Trophoblast cell (in vitro differentiated cells and primary cell): Measurements from ENCODE around the gene SGMS1.
"Not testable (repeated sequence)": the region's sequence is repeated elsewhere in the genome, so short reads cannot be mapped to it uniquely, and the experiment has no call there.

Experiments used
- DNase-seq, 2 donors: peaks; one replicate each; pipeline ENCODE4 v3.0.0-alpha.2; 2016
- H2AFZ ChIP-seq: 2 replicates; pipeline ENCODE4 v1.6.1; 2013; ENCODE audit warnings: low read length, moderate library complexity, mild to moderate bottlenecking; ENCODE audit not compliant: insufficient read depth, poor library complexity
- H2AK5ac ChIP-seq: 2 replicates; pipeline ENCODE4 v1.6.1; 2013; ENCODE audit warnings: mild to moderate bottlenecking, low read length
- H2BK120ac ChIP-seq: 2 replicates; pipeline ENCODE4 v1.6.1; 2013; ENCODE audit warnings: low read length, mild to moderate bottlenecking, moderate library complexity; ENCODE audit not compliant: insufficient read depth, poor library complexity
- H2BK12ac ChIP-seq: 2 replicates; pipeline ENCODE4 v1.6.1; 2013; ENCODE audit warnings: mild to moderate bottlenecking, low read length, moderate library complexity
- H2BK5ac ChIP-seq: 2 replicates; pipeline ENCODE4 v1.6.1; 2013; ENCODE audit warnings: low read length, low read depth, moderate library complexity, mild to moderate bottlenecking; ENCODE audit not compliant: poor library complexity
- H3K14ac ChIP-seq: 2 replicates; pipeline ENCODE4 v1.6.1; 2013; ENCODE audit warnings: mild to moderate bottlenecking, low read length
- H3K18ac ChIP-seq: 2 replicates; pipeline ENCODE4 v1.6.1; 2013; ENCODE audit warnings: mild to moderate bottlenecking, low read length
- H3K23ac ChIP-seq: 2 replicates; pipeline ENCODE4 v1.6.1; 2013; ENCODE audit warnings: low read length
- H3K27ac ChIP-seq: 2 replicates; pipeline ENCODE4 v1.5.1; 2013; ENCODE audit warnings: low read depth, mild to moderate bottlenecking, inconsistent platforms, low read length, moderate library complexity
- H3K27me3 ChIP-seq: 2 replicates; pipeline ENCODE4 v1.6.1; 2013; ENCODE audit warnings: inconsistent platforms, mild to moderate bottlenecking, low read length, moderate library complexity; ENCODE audit not compliant: insufficient read depth
- H3K36me3 ChIP-seq, 2 experiments: 1 replicate in 1 of 2; 2 replicates in 1 of 2; pipeline ENCODE4 v1.6.1; 2013; ENCODE audit warnings: low read length in 2 of 2, mild to moderate bottlenecking in 2 of 2, moderate library complexity in 1 of 2; ENCODE audit not compliant: insufficient read depth in 2 of 2, control insufficient read depth in 1 of 2
- H3K4ac ChIP-seq: 2 replicates; pipeline ENCODE4 v1.6.1; 2013; ENCODE audit warnings: low read depth, mild to moderate bottlenecking, low read length, moderate library complexity
- H3K4me1 ChIP-seq, 2 experiments: 1 replicate in 1 of 2; 2 replicates in 1 of 2; pipeline ENCODE4 v1.6.1; 2013; ENCODE audit warnings: low read length in 2 of 2, mild to moderate bottlenecking in 2 of 2, moderate library complexity in 1 of 2; ENCODE audit not compliant: insufficient read depth in 2 of 2, control insufficient read depth in 1 of 2
- H3K4me2 ChIP-seq: 2 replicates; pipeline ENCODE4 v1.6.1; 2013; ENCODE audit warnings: inconsistent platforms, mild to moderate bottlenecking, low read length, moderate library complexity
- H3K4me3 ChIP-seq: 2 replicates; pipeline ENCODE4 v1.5.1; 2013; ENCODE audit warnings: mild to moderate bottlenecking, low read depth, low read length, inconsistent platforms
- H3K79me1 ChIP-seq: one replicate; pipeline ENCODE4 v1.6.1; 2013; ENCODE audit warnings: low read length
- H3K79me2 ChIP-seq: 2 replicates; pipeline ENCODE4 v1.6.1; 2013; ENCODE audit warnings: low read length, mild to moderate bottlenecking; ENCODE audit not compliant: control insufficient read depth, insufficient read depth, poor library complexity
- H3K9ac ChIP-seq: 2 replicates; pipeline ENCODE4 v1.6.1; 2013; ENCODE audit warnings: mild to moderate bottlenecking, low read length
- H3K9me3 ChIP-seq: 2 replicates; pipeline ENCODE4 v1.6.1; 2013; ENCODE audit warnings: low read depth, mild to moderate bottlenecking, control low read depth, inconsistent platforms, low read length; ENCODE audit not compliant: insufficient read depth
- H4K12ac ChIP-seq: 2 replicates; pipeline ENCODE4 v1.6.1; 2013; ENCODE audit warnings: low read depth, mild to moderate bottlenecking, low read length, moderate library complexity
- H4K8ac ChIP-seq: 2 replicates; pipeline ENCODE4 v1.6.1; 2013; ENCODE audit warnings: low read depth, mild to moderate bottlenecking, low read length, moderate library complexity
- H4K91ac ChIP-seq: one replicate; pipeline ENCODE4 v1.6.1; 2013; ENCODE audit warnings: low read depth, mild to moderate bottlenecking, low read length, moderate library complexity
- WGBS: extraction: QIAGEN DNeasy Blood & Tissue Kit; methylation state at CpG from one replicate; pipeline ENCODE4 v1.1.7; 2013; ENCODE audit warnings: missing lambda C conversion rate; ENCODE audit not compliant: insufficient read length, insufficient coverage; ENCODE audit errors: extremely low coverage; 5-methylcytosine and 5-hydroxymethylcytosine counted together

Gene SGMS1

DNA sequence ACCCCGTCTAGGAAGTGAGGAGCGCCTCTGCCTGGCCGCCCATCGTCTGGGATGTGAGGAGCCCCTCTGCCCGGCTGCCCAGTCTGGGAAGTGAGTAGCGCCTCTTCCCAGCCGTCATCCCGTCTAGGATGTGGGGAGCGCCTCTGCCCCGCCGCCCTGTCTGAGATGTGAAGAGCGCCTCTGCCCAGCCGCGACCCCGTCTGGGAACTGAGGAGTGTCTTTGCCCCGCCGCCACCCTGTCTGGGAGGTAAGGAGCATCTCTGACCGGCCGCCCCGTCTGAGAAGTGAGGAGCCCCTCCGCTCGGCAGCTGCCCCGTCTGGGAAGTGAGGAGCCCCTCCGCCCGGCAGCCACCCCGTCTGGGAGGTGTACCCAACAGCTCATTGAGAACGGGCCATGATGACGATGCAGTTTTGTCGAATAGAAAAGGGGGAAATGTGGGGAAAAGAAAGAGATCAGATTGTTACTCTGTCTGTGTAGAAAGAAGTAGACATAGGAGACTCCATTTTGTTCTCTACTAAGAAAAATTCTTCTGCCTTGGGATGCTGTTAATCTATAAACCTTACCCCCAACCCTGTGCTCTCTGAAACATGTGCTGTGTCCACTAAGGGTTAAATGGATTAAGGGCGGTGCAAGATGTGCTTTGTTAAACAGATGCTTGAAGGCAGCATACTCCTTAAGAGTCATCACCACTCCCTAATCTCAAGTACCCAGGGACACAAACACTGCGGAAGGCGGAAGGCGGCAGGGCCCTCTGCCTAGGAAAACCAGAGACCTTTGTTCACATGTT, 267.9 kb downstream of the SGMS1 start:
- H3K36me3 ChIP-seq, H4K12ac ChIP-seq, H3K4me1 ChIP-seq, H2BK12ac ChIP-seq, H3K9me3 ChIP-seq, H3K79me2 ChIP-seq, H3K4ac ChIP-seq, H4K8ac ChIP-seq, H3K14ac ChIP-seq, H4K91ac ChIP-seq, H3K23ac ChIP-seq, H3K79me1 ChIP-seq, H3K18ac ChIP-seq, H2AK5ac ChIP-seq, H2BK5ac ChIP-seq, H3K4me2 ChIP-seq, H3K9ac ChIP-seq, H3K27me3 ChIP-seq, DNase-seq, H2AFZ ChIP-seq, H3K4me3 ChIP-seq, H2BK120ac ChIP-seq, H3K27ac ChIP-seq: not testable (repeated sequence)
- no CpG with 5 or more reads among the region's 33 CpGs for WGBS

GRCh38 chr10:50351483-50352146, 272.1 kb downstream of the SGMS1 start:
- Histone ChIP-seq H2BK12ac (no peak overlapping the region), H4K12ac (no peak overlapping the region), H3K27me3 (no peaks in the 10 kb centered on the region), H3K23ac (no peak overlapping the region), H4K8ac (no peak overlapping the region), H3K79me2 (no peaks in the 10 kb centered on the region), H2AK5ac (no peak overlapping the region), H3K4me3 (no peak overlapping the region), H3K79me1 (no peaks in the 10 kb centered on the region), H3K9me3 (peaks cover 2% of the 10 kb centered on the region), H3K9ac (no peak overlapping the region), H2BK5ac (no peak overlapping the region), H3K27ac (no peak overlapping the region), H3K36me3 (no peaks in the 10 kb centered on the region), H3K18ac (no peak overlapping the region), H2AFZ (no peak overlapping the region), H4K91ac (no peak overlapping the region), H2BK120ac (no peak overlapping the region), H3K4ac (no peak overlapping the region), H3K4me2 (no peak overlapping the region), H3K4me1 (no peaks in the 10 kb centered on the region), H3K14ac (no peak overlapping the region)
- no CpG with 5 or more reads among the region's 7 CpGs for whole genome bisulfite sequencing
- DNase-seq: no peak

DNA sequence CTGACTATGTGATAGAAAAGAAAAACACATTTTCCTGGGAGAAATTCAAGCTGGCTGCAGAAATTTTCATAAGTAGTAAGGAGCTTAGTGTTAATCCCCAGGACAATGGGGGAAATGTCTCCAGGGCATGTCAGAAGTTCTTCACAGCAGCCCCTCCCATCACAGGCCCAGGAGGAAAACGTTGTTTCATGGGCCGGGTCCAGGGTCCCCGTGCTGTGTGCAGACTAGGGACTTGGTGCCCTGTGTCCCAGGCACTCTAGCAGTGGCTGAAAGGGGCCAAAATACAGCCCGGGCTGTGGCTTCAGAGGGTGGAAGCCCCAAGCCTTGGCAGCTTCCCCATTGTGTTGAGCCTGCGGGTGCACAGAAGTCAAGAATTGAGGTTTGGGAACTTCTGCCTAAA, 273.4 kb downstream of the SGMS1 start:
- no peak overlapping the region for H3K4me3 ChIP-seq
- no peaks in the 10 kb centered on the region for H3K27me3 ChIP-seq
- H3K27ac ChIP-seq: no peak overlapping the region
- H2BK5ac ChIP-seq: no peak overlapping the region
- no peak for DNase-seq
- H2BK12ac ChIP-seq: no peak overlapping the region
- H2AFZ ChIP-seq: no peak overlapping the region
- H3K18ac ChIP-seq: no peak overlapping the region
- no peaks in the 10 kb centered on the region for H3K79me1 ChIP-seq
- no peaks in the 10 kb centered on the region for H3K79me2 ChIP-seq
- H3K9me3 ChIP-seq: peaks cover 2% of the 10 kb centered on the region
- H3K4me2 ChIP-seq: no peak overlapping the region
- H3K36me3 ChIP-seq: no peaks in the 10 kb centered on the region
- no peak overlapping the region for H4K91ac ChIP-seq
- WGBS: no CpG with 5 or more reads among the region's 5 CpGs
- no peaks in the 10 kb centered on the region for H3K4me1 ChIP-seq
- H4K8ac ChIP-seq: no peak overlapping the region
- peak overlapping the region; percentile 62 for H4K12ac ChIP-seq
- H3K23ac ChIP-seq: no peak overlapping the region
- no peak overlapping the region for H3K4ac ChIP-seq
- H2AK5ac ChIP-seq: no peak overlapping the region
- no peak overlapping the region for H3K14ac ChIP-seq
- no peak overlapping the region for H3K9ac ChIP-seq
- H2BK120ac ChIP-seq: no peak overlapping the region

DNA sequence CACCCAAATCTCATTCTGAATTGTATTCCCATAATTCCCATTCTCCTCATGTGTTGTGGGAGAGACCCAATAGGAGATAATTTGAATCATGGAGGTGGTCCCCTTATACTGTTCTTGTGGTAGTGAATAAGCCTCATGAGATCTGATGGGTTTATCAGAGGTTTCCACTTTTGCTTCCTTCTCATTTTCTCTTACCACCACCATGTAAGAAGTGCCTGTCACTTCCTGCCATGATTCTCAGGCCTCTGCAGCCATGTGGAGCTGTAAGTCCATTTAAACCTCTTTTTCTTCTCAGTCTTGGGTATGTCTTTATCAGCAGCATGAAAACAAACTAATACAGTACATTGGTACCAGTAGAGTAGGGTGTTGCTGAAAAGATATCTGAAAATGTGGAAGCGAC, 274.2 kb downstream of the SGMS1 start:
- no peak overlapping the region for H2AK5ac ChIP-seq
- no peak overlapping the region for H3K9ac ChIP-seq
- H3K23ac ChIP-seq: no peak overlapping the region
- no peak overlapping the region for H2BK5ac ChIP-seq
- no peak overlapping the region for H4K12ac ChIP-seq
- H3K27ac ChIP-seq: no peak overlapping the region
- no peaks in the 10 kb centered on the region for H3K4me1 ChIP-seq
- H3K18ac ChIP-seq: no peak overlapping the region
- no peak overlapping the region for H2AFZ ChIP-seq
- H3K36me3 ChIP-seq: no peaks in the 10 kb centered on the region
- no peak overlapping the region for H3K4ac ChIP-seq
- no peak overlapping the region for H2BK120ac ChIP-seq
- DNase-seq: no peak
- no CpG with 5 or more reads among the region's 1 CpG for WGBS
- H3K27me3 ChIP-seq: no peaks in the 10 kb centered on the region
- H2BK12ac ChIP-seq: no peak overlapping the region
- no peak overlapping the region for H3K4me2 ChIP-seq
- H3K79me1 ChIP-seq: no peaks in the 10 kb centered on the region
- H3K14ac ChIP-seq: no peak overlapping the region
- peaks cover 2% of the 10 kb centered on the region for H3K9me3 ChIP-seq
- H3K79me2 ChIP-seq: no peaks in the 10 kb centered on the region
- H4K8ac ChIP-seq: no peak overlapping the region
- H4K91ac ChIP-seq: no peak overlapping the region
- no peak overlapping the region for H3K4me3 ChIP-seq
